HuH-7 (cell line): Measurements from ENCODE around the gene TAPBPL.
"Not testable (repeated sequence)": the region's sequence is repeated elsewhere in the genome, so short reads cannot be mapped to it uniquely, and the experiment has no call there.

Source experiments
- DNase-seq: peaks from one replicate; pipeline ENCODE4 v3.0.0; 2011; ENCODE audit warnings: low spot score

The TAPBPL gene

DNA sequence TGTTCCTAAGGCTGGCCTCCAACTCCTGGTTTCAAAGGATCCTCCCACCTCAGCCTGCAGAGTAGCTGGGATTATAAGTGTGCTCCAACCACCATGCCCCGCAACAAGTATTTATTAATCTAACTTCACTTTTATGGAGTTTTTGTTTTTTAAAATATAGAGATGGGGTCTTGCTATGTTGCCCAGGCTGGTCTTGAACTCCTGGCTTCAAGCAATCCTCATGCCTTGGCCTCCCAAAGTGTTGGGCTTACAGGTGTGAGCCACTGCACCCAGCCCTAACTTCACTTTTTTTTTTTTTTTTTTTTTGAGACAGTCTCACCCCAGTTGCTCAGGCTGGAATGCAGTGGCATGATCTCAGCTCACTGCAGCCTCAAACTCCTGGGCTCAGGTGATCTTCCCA, 38.8 kb downstream of the TAPBPL start:
- not testable (repeated sequence) for DNase-seq

DNA sequence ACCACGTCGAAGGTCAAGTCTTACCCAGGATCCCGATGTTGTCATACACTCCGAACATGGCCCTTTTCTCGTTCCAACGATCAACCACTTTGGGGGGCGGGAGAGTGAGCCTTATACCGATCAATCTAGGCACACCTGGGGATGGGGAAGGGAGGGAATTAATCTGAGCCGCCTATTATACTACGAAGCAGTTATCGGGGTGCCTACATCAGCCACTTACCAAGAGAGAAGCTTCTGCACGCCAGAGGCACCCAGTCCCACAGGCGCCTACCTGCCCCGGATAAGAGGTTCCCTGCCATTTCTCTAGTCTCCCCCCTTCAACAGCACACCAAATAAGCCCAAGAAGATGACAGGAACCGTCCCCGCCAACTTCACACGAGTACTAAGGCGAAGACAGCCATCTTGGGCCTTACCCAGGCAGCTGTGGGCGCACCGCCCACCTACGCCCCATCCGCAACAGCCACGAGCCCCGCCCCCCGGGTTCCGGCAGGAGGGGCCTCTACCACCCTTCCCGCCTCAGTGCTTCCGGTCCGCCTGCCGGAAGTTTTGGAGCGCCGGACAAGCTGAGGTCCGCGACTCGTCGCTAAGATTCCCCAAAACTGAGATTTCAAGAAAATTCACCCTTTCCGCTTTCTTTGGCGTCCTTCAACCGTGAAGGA, 41.1 kb downstream of the TAPBPL start, which contains the start of gene MRPL51:
Gene MRPL51 (minus strand): TSS at position 425 of the 659 bp plus-strand sequence. CDS start 126 bp downstream, at position 299.
- peak; percentile 91 for DNase-seq

GRCh38 chr12:6493497-6494257, 41.8 kb downstream of the TAPBPL start, which contains the start of gene NCAPD2:
TSS of gene NCAPD2 (plus strand) at chr12:6494102. CDS start at chr12:6495099, 997 bp downstream.
- DNase-seq = peak; percentile 84

GRCh38 chr12:6494258-6494743, 42.5 kb downstream of the TAPBPL start:
- DNase-seq = no peak

DNA sequence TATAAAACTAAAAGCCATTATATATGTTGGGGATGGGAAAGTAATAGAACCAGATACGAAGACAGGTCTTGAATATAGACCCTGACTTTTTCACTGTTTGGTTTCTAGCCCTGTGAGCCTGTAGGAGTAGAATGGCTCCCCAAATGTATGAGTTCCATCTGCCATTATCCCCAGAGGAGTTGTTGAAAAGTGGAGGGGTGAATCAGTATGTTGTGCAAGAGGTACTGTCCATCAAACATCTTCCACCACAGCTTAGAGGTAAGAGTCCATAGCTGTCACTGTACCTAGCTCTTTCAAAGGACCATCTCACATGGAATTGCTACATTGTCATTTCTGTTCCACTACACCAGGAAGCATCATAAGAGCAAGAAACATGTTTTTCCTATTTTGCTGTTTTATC, 43.1 kb downstream of the TAPBPL start:
- no peak for DNase-seq

DNA sequence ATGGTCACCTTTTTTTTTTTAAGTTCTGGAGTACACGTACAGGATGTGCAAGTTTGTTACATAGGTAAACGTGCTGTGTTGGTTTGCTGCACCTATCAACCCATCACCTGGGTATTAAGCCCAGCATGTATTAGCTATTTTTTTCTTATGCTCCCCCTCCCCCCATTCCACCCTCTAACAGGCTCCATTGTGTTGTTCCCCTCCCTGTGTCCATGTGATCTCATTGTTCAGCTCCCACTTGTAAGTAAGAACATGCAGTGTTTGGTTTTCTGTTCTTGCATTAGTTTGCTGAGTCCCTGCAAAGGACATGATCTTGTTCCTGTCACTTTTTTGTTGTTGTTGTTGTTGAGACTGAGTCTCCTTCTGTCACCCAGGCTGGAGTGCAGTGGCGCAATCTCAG, 45.4 kb downstream of the TAPBPL start:
- not testable (repeated sequence) for DNase-seq

GRCh38 chr12:6500466-6500865, 48.6 kb downstream of the TAPBPL start:
- no peak for DNase-seq

DNA sequence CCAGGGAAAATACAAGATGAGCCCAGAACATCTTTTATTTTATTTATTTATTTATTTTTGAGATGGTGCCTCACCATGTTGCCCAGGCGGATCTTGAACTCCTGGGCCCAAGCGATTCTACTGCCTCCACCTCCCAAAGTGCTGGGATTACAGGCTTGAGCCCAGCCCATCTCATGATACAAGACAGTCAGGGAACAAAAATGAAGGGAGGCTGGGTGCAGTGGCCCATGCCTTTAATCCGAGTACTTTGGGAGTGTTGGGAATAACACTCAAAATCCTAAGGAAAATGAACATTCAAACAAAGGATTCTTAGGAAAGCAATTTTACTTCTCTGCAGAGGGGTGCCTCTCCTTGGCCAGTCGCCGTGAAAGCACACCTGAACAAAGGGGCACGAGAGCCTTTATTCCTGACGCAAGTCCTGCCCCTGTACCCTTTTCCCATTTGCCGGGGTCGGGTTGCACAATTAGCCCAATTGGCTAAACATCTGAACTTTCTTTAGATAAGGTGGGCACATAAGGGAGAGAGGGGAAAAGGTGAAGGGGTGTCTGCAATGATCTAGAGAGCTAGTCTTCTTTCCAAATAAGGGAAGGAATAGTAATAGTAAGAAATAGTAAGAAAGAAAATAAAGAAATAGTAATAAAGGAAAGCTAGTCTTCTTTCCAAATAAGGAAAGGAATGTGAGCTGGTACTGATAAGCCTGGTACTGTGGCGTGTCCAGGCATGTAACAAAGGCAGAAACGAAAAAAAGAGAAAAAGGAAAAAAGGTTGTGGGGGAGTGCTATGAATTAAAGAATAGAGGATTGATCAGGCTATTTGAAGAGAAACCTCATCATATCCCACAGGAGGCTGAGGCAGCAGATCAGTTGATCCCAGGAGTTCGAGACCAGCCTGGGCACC, 55.5 kb downstream of the TAPBPL start:
- DNase-seq = no peak

- no peak for DNase-seq
These were observed 56.2 kb downstream of the TAPBPL start for GRCh38 chr12:6508087-6508486.
